ENCODE measurements around the gene PLA2G12A.

Gene PLA2G12A

GRCh38 chr4:109738104-109738872 is 8.4 kb upstream of the PLA2G12A start:
- no peak overlapping the region for H3K4me3 Mint-ChIP-seq
- H3K27ac Mint-ChIP-seq = no peak overlapping the region
- CTCF ChIA-PET = no interaction called here
- no peaks in the 10 kb centered on the region for H3K4me1 Mint-ChIP-seq
- DNase-seq = no peak
- no peaks in the 10 kb centered on the region for H3K36me3 Mint-ChIP-seq
- no peaks in the 10 kb centered on the region for H3K9me3 Mint-ChIP-seq
- peaks cover 29% of the 10 kb centered on the region for H3K27me3 Mint-ChIP-seq

DNA sequence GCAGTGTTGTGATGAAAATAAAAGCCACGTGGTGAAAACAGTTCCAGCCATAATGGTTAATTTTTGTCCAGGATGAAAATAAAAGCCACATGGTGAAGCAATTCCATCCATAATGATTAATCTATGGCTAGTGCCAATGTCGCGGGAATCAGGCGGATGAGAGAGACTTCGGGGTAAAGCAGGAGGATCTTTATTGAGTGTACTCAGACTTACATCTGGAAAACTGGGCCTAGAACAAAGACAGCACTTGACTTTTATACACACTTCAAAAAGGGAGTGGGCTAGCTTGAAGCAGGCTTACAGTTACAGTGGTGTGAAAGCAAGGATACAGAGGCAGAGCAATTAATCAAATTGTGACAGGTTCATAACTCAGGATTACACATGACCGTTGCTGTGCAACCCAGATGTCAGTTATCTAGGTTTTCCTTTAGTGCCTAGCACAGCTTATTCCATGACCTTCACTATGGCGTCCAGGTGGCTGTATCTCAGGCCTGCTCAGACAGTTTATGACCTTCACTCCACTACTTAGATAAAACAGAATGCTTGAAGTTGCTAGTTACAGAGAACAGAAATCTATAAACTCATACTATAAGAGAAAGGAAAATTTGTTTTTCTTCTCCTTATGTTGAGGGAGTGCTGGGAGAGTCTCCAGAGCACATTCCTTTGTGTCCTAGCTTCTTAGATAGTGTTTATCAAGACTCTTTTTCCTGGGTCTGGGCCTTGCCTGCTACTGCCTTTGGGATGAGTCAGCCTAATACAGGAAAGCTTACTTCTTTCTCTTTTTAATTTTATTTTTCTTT is 5.9 kb upstream of the PLA2G12A start:
- H3K4me1 Mint-ChIP-seq = no peaks in the 10 kb centered on the region
- H3K27ac Mint-ChIP-seq = no peak overlapping the region
- no peaks in the 10 kb centered on the region for H3K9me3 Mint-ChIP-seq
- CTCF ChIA-PET = no interaction called here
- no peak overlapping the region for H3K4me3 Mint-ChIP-seq
- peaks cover 17% of the 10 kb centered on the region for H3K27me3 Mint-ChIP-seq
- DNase-seq = no peak
- no peaks in the 10 kb centered on the region for H3K36me3 Mint-ChIP-seq

- H3K4me1 Mint-ChIP-seq = peaks cover 12% of the 10 kb centered on the region
- H3K9me3 Mint-ChIP-seq = no peaks in the 10 kb centered on the region
- CTCF ChIA-PET = no interaction called here
- H3K4me3 Mint-ChIP-seq = no peak overlapping the region
- H3K27ac Mint-ChIP-seq = no peak overlapping the region
- no peaks in the 10 kb centered on the region for H3K36me3 Mint-ChIP-seq
- no peak for DNase-seq
- peaks cover 8% of the 10 kb centered on the region for H3K27me3 Mint-ChIP-seq
These were observed 3.9 kb upstream of the PLA2G12A start for GRCh38 chr4:109733728-109734127.

DNA sequence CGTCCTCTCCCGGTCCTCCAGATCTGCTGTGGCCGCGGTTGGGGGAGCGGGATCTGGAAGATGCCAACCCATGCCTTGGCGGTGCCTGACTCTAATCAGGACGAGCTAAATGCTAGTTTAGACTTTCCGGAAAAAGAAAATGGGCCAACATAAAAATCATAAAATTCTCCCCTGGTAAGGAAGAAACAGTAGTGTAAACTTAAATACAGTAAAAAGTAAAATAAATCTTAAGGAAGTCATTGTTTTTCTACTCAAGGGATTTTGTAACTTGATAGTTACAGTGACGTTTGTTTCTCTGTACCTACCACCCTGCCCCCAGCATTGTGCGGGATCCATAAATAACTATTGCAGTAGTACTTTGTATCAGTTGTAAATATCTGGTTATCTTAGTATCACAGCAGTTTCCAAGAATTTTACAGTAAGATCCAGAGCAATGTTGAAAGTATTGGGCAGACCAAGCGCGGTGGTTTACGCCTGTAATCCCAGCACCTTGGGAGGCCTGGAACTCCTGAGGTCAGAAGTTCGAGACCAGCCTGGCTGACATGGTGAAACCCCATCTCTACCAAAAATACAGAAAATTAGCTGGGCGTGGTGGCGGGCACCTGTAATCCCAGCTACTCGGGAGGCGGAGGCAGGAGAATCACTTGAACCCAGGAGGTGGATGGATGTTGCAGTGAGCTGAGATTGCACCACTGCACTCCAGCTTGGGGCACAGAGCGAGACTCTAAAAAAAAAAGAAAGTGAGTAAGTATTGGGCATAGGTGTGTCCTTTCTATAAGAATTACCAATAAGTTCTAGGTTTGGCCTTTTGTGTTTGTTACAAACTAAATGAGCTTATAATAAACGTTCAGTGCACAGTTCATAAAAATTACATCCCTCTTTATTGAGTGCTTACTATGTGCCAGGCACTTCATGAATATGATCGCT is 1.0 kb upstream of the PLA2G12A start:
- H3K4me1 Mint-ChIP-seq = peaks cover 21% of the 10 kb centered on the region
- peak overlapping the region; percentile 77 for H3K4me3 Mint-ChIP-seq
- no peaks in the 10 kb centered on the region for H3K9me3 Mint-ChIP-seq
- DNase-seq = no peak
- H3K27ac Mint-ChIP-seq = no peak overlapping the region
- H3K36me3 Mint-ChIP-seq = peaks cover 10% of the 10 kb centered on the region
- CTCF ChIA-PET = interaction anchor here (0.8 to 1.8 kb wide), 3 partner anchors 28 to 298 kb away, joined by 3 to 7 read pairs (median 6); partner anchors contain the start of genes CASP6 and SEC24B
- H3K27me3 Mint-ChIP-seq = peaks cover 4% of the 10 kb centered on the region

GRCh38 chr4:109729117-109729717 is 653 bp downstream of the PLA2G12A start:
- no peaks in the 10 kb centered on the region for H3K9me3 Mint-ChIP-seq
- H3K4me1 Mint-ChIP-seq = peaks cover 21% of the 10 kb centered on the region
- H3K27me3 Mint-ChIP-seq = peaks cover 4% of the 10 kb centered on the region
- CTCF ChIA-PET = no interaction called here
- H3K4me3 Mint-ChIP-seq = peak overlapping the region; percentile 86
- peak overlapping the region; percentile 75 for H3K27ac Mint-ChIP-seq
- H3K36me3 Mint-ChIP-seq = peaks cover 13% of the 10 kb centered on the region
- DNase-seq = no peak

DNA sequence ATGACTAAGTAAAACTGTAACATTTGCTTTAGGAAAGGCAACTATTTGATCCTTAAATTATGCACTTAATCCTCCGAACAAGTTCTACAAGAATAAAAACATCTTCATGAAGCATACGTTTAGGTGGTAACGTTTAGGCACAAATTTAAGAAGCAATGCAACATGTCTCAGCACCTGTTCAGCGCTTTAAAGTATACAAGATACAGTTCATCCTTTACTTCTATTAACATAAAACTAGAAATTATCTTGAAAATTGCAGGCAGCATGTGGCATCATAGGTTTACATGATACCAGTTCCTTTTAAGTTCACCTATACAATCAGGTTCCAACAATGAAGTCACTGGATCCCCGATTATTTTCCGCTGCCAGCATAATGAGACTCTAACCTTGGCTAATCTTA is 1.5 kb downstream of the PLA2G12A start:
- Mint-ChIP-seq H3K9me3 (no peaks in the 10 kb centered on the region), H3K27ac (no peak overlapping the region), H3K4me3 (peak overlapping the region; percentile 86), H3K4me1 (peaks cover 21% of the 10 kb centered on the region), H3K27me3 (peaks cover 4% of the 10 kb centered on the region), H3K36me3 (peaks cover 13% of the 10 kb centered on the region)
- CTCF ChIA-PET = no interaction called here
- no peak for DNase-seq

GRCh38 chr4:109723110-109723509 is 6.8 kb downstream of the PLA2G12A start:
- no peak overlapping the region for H3K27ac Mint-ChIP-seq

GRCh38 chr4:109722357-109722756 is 7.5 kb downstream of the PLA2G12A start:
- no peaks in the 10 kb centered on the region for H3K4me1 Mint-ChIP-seq
- peaks cover 4% of the 10 kb centered on the region for H3K9me3 Mint-ChIP-seq
- CTCF ChIA-PET = no interaction called here
- H3K4me3 Mint-ChIP-seq = no peak overlapping the region
- no peaks in the 10 kb centered on the region for H3K27me3 Mint-ChIP-seq
- no peak overlapping the region for H3K27ac Mint-ChIP-seq
- no peak for DNase-seq
- peaks cover 21% of the 10 kb centered on the region for H3K36me3 Mint-ChIP-seq

More at GRCh38 chr4:109723110-109723509, 6.8 kb downstream of the PLA2G12A start:
- CTCF ChIA-PET = no interaction called here
- no peak overlapping the region for H3K4me3 Mint-ChIP-seq
- DNase-seq = no peak
- peaks cover 4% of the 10 kb centered on the region for H3K9me3 Mint-ChIP-seq
- no peaks in the 10 kb centered on the region for H3K27me3 Mint-ChIP-seq
- peaks cover 21% of the 10 kb centered on the region for H3K36me3 Mint-ChIP-seq
- peaks cover 4% of the 10 kb centered on the region for H3K4me1 Mint-ChIP-seq

- peaks cover 6% of the 10 kb centered on the region for H3K4me1 Mint-ChIP-seq
- DNase-seq = no peak
- H3K9me3 Mint-ChIP-seq = peaks cover 4% of the 10 kb centered on the region
- no peak overlapping the region for H3K4me3 Mint-ChIP-seq
- H3K27me3 Mint-ChIP-seq = no peaks in the 10 kb centered on the region
- CTCF ChIA-PET = no interaction called here
- H3K36me3 Mint-ChIP-seq = peaks cover 30% of the 10 kb centered on the region
- no peak overlapping the region for H3K27ac Mint-ChIP-seq
These were observed 8.8 kb downstream of the PLA2G12A start for GRCh38 chr4:109721033-109721432.

GRCh38 chr4:109719604-109720003 is 10.3 kb downstream of the PLA2G12A start:
- Mint-ChIP-seq H3K27ac (no peak overlapping the region), H3K27me3 (no peaks in the 10 kb centered on the region), H3K36me3 (peaks cover 30% of the 10 kb centered on the region), H3K9me3 (peaks cover 4% of the 10 kb centered on the region), H3K4me3 (no peak overlapping the region), H3K4me1 (peaks cover 9% of the 10 kb centered on the region)
- DNase-seq = no peak
- CTCF ChIA-PET = no interaction called here

DNA sequence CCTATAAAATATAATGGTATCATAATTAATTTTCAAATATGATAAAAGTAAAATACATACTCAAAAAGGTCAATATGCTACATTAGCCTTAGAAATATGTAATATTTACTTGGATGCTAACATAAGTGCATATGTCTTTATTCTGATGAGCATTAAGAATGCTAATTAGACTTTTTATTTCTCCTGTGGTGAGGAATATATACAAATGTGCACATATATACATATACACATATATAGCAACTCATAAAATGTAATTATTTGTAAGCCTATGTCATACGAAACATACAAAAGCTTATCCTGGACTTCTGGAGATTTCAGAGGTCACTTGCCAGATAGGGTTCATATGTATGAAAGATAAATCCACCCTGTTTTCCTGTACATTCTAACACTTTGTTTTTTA is 11.1 kb downstream of the PLA2G12A start:
- CTCF ChIA-PET = no interaction called here
- Mint-ChIP-seq H3K27ac (no peak overlapping the region), H3K36me3 (peaks cover 28% of the 10 kb centered on the region), H3K4me1 (peaks cover 9% of the 10 kb centered on the region), H3K9me3 (peaks cover 4% of the 10 kb centered on the region), H3K4me3 (no peak overlapping the region), H3K27me3 (no peaks in the 10 kb centered on the region)
- no peak for DNase-seq

- peaks cover 24% of the 10 kb centered on the region for H3K36me3 Mint-ChIP-seq
These were observed 16.4 kb downstream of the PLA2G12A start for GRCh38 chr4:109713500-109713899.

GRCh38 chr4:109708990-109709389 is 20.9 kb downstream of the PLA2G12A start:
- Mint-ChIP-seq H3K36me3 (peaks cover 2% of the 10 kb centered on the region), H3K27me3 (no peaks in the 10 kb centered on the region), H3K9me3 (no peaks in the 10 kb centered on the region), H3K4me1 (peaks cover 4% of the 10 kb centered on the region), H3K27ac (no peak overlapping the region), H3K4me3 (no peak overlapping the region)
- CTCF ChIA-PET = no interaction called here
- no peak for DNase-seq

More at GRCh38 chr4:109713500-109713899, 16.4 kb downstream of the PLA2G12A start:
- Mint-ChIP-seq H3K4me3 (no peak overlapping the region), H3K27ac (no peak overlapping the region), H3K4me1 (peaks cover 9% of the 10 kb centered on the region), H3K27me3 (no peaks in the 10 kb centered on the region), H3K9me3 (no peaks in the 10 kb centered on the region)
- CTCF ChIA-PET = no interaction called here
- DNase-seq = no peak

DNA sequence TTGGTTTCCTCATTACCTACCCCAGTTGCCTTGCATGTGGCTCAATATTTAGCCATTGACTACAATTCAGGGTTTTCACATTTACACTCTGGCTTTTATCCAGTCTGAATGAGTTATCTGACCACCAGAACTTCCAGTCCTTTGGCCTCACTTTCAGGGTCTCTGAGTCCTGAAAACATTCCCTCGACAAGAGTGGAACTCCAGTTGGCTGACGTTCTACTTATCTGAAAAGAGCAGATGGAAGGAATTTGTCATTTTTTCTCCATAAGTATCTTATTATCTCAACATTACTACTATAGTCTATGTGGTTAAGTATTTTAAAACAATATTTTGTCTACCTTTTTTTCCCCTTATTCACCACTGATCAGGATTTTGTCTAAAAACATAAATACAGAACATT is 21.4 kb downstream of the PLA2G12A start:
- Mint-ChIP-seq H3K4me3 (no peak overlapping the region), H3K27me3 (no peaks in the 10 kb centered on the region), H3K4me1 (peaks cover 9% of the 10 kb centered on the region), H3K36me3 (peaks cover 2% of the 10 kb centered on the region), H3K27ac (no peak overlapping the region), H3K9me3 (no peaks in the 10 kb centered on the region)
- CTCF ChIA-PET = no interaction called here
- no peak for DNase-seq

All from activated naive CD4-positive, alpha-beta T cell treated with anti-CD3 and anti-CD28 coated beads, Interleukin-2, amount 10 ng/mL, durations not matched to agents 7 days and 5 days (primary cell).